Progenitor cell of endocrine pancreas (in vitro differentiated cells): ENCODE results near the gene C19orf38. TPM values are rescaled to one million over a fixed set of nuclear protein-coding genes. Genes with fewer than 3 reads are reported as not detected.
A peak's percentile ranks its signal among the peaks of the same experiment; 100 is the strongest.
"Not testable (repeated sequence)": the region's sequence is repeated elsewhere in the genome, so short reads cannot be mapped to it uniquely, and the experiment has no call there.

Experiments used
- DNase-seq: peaks from one replicate; pipeline ENCODE4 v3.0.0; 2021; ENCODE audit warnings: low spot score; ENCODE audit not compliant: unreplicated experiment
- H3K27ac Mint-ChIP-seq: 2 replicates; pipeline ENCODE4 v1.8.0; 2021; ENCODE audit warnings: mild to moderate bottlenecking, moderate library complexity, mixed read lengths
- H3K27me3 Mint-ChIP-seq: 2 replicates; pipeline ENCODE4 v1.8.0; 2021; ENCODE audit warnings: mixed read lengths
- H3K36me3 Mint-ChIP-seq: 2 replicates; pipeline ENCODE4 v1.8.0; 2022; ENCODE audit warnings: mixed read lengths; ENCODE audit not compliant: insufficient read depth
- H3K4me1 Mint-ChIP-seq: 2 replicates; pipeline ENCODE4 v1.8.0; 2021; ENCODE audit warnings: low read depth, mixed read lengths
- H3K4me3 Mint-ChIP-seq: 2 replicates; pipeline ENCODE4 v1.8.0; 2021; ENCODE audit warnings: low read depth, mild to moderate bottlenecking, moderate library complexity, mixed read lengths
- H3K9me3 Mint-ChIP-seq: 2 replicates; pipeline ENCODE4 v1.8.0; 2021; ENCODE audit warnings: low read depth, mixed read lengths
- CTCF ChIP-seq: fragments of 200-600 bp; sonication (generic); IDR thresholded peaks from one replicate; pipeline ENCODE4 v1.5.0; 2021; ENCODE audit warnings: antibody characterized with exemption, mild to moderate bottlenecking; ENCODE audit not compliant: unreplicated experiment
- total RNA-seq: library from RNA; stranded (reverse); gene quantifications from 2 replicates; pipeline ENCODE4 v1.2.1, GENCODE V29; 2021

C19orf38 gene
- total RNA-seq, 1 donor from 2014 or later, result 0.31 TPM

- Mint-ChIP-seq H3K36me3 (no peaks in the 10 kb centered on the region), H3K4me1 (peaks cover 10% of the 10 kb centered on the region), H3K4me3 (no peak overlapping the region)
Measured at GRCh38 chr19:10863107-10863717, 15.0 kb downstream of the C19orf38 start.

GRCh38 chr19:10864538-10864899 is 16.3 kb downstream of the C19orf38 start:
- Mint-ChIP-seq H3K36me3 (no peaks in the 10 kb centered on the region), H3K4me1 (peaks cover 10% of the 10 kb centered on the region), H3K27me3 (no peaks in the 10 kb centered on the region), H3K4me3 (no peak overlapping the region), H3K27ac (peak overlapping the region; percentile 74), H3K9me3 (no peaks in the 10 kb centered on the region)
- peak; percentile 68 for DNase-seq
- TF ChIP-seq CTCF, result peak; percentile 89

More at GRCh38 chr19:10863107-10863717, 15.0 kb downstream of the C19orf38 start:
- no peaks in the 10 kb centered on the region for H3K27me3 Mint-ChIP-seq
- peak overlapping the region; percentile 82 for H3K27ac Mint-ChIP-seq
- DNase-seq, result no peak
- no peak for TF ChIP-seq CTCF
- no peaks in the 10 kb centered on the region for H3K9me3 Mint-ChIP-seq

- Mint-ChIP-seq H3K4me3 (no peak overlapping the region), H3K36me3 (no peaks in the 10 kb centered on the region), H3K4me1 (peaks cover 12% of the 10 kb centered on the region), H3K9me3 (no peaks in the 10 kb centered on the region), H3K27me3 (no peaks in the 10 kb centered on the region), H3K27ac (no peak overlapping the region)
- no peak for DNase-seq
- TF ChIP-seq CTCF, result no peak
Measured at GRCh38 chr19:10866495-10866894, 18.3 kb downstream of the C19orf38 start.

- no peak overlapping the region for H3K27ac Mint-ChIP-seq
- H3K4me3 Mint-ChIP-seq, result no peak overlapping the region
- TF ChIP-seq CTCF, result no peak
- H3K9me3 Mint-ChIP-seq, result no peaks in the 10 kb centered on the region
- no peak for DNase-seq
- H3K27me3 Mint-ChIP-seq, result no peaks in the 10 kb centered on the region
- H3K4me1 Mint-ChIP-seq, result peaks cover 9% of the 10 kb centered on the region
- H3K36me3 Mint-ChIP-seq, result no peaks in the 10 kb centered on the region
Measured at GRCh38 chr19:10868872-10869547, 20.8 kb downstream of the C19orf38 start.

- H3K4me3 Mint-ChIP-seq, result peak overlapping the region; percentile 79
- not testable (repeated sequence) for H3K36me3 Mint-ChIP-seq, H3K4me1 Mint-ChIP-seq, H3K9me3 Mint-ChIP-seq, H3K27me3 Mint-ChIP-seq, DNase-seq
- H3K27ac Mint-ChIP-seq, result peak overlapping the region; percentile 56
Measured at GRCh38 chr19:10869872-10870311, 21.7 kb downstream of the C19orf38 start.
